Endothelial cell (in vitro differentiated cells): ENCODE measurements around the gene KLHL40. TPM values are rescaled to one million over a fixed set of nuclear protein-coding genes. Genes with fewer than 3 reads are reported as not detected.

Source experiments
- DNase-seq: peaks from one replicate; pipeline ENCODE4 v3.0.0; 2021; ENCODE audit warnings: low spot score
- H3K27ac Mint-ChIP-seq: one replicate; pipeline ENCODE4 v1.8.0; 2021; ENCODE audit warnings: mixed read lengths, inconsistent platforms; ENCODE audit not compliant: unreplicated experiment
- H3K27me3 Mint-ChIP-seq: one replicate; pipeline ENCODE4 v1.8.0; 2021; ENCODE audit warnings: mild to moderate bottlenecking, moderate library complexity, mixed read lengths, inconsistent platforms; ENCODE audit not compliant: unreplicated experiment
- H3K36me3 Mint-ChIP-seq: one replicate; pipeline ENCODE4 v1.8.0; 2021; ENCODE audit warnings: mild to moderate bottlenecking, low read depth, mixed read lengths, inconsistent platforms; ENCODE audit not compliant: unreplicated experiment
- H3K4me1 Mint-ChIP-seq: one replicate; pipeline ENCODE4 v1.8.0; 2021; ENCODE audit warnings: mild to moderate bottlenecking, mixed read lengths, inconsistent platforms; ENCODE audit not compliant: unreplicated experiment
- H3K4me3 Mint-ChIP-seq: one replicate; pipeline ENCODE4 v1.8.0; 2021; ENCODE audit warnings: mild to moderate bottlenecking, mixed read lengths, inconsistent platforms; ENCODE audit not compliant: unreplicated experiment
- H3K9me3 Mint-ChIP-seq: one replicate; pipeline ENCODE4 v1.8.0; 2021; ENCODE audit warnings: mixed read lengths, inconsistent platforms; ENCODE audit not compliant: unreplicated experiment
- CTCF ChIP-seq: fragments of 200-600 bp; sonication (generic); IDR thresholded peaks from one replicate; pipeline ENCODE4 v1.5.0; 2021; ENCODE audit warnings: antibody characterized with exemption; ENCODE audit not compliant: unreplicated experiment
- total RNA-seq: library from RNA; stranded (reverse); fragmentation: NEBNext Ultra II Directional; extraction: Animal tissue kit (Norgen Biotek cat#: 25700); gene quantifications from one replicate; pipeline ENCODE4 v1.2.1, GENCODE V29; 2021; ENCODE audit not compliant: unreplicated experiment

The KLHL40 gene
- total RNA-seq, 1 donor from 2014 or later = not detected

GRCh38 chr3:42698911-42699230, 13.5 kb downstream of the KLHL40 start:
- no peak overlapping the region for H3K27ac Mint-ChIP-seq
- no peak for TF ChIP-seq CTCF
- H3K36me3 Mint-ChIP-seq = no peaks in the 10 kb centered on the region
- DNase-seq = no peak
- H3K4me1 Mint-ChIP-seq = no peaks in the 10 kb centered on the region
- no peaks in the 10 kb centered on the region for H3K9me3 Mint-ChIP-seq
- H3K27me3 Mint-ChIP-seq = peaks cover 13% of the 10 kb centered on the region
- no peak overlapping the region for H3K4me3 Mint-ChIP-seq

- Mint-ChIP-seq H3K36me3 (no peaks in the 10 kb centered on the region), H3K27ac (no peak overlapping the region), H3K4me3 (no peak overlapping the region), H3K27me3 (peaks cover 13% of the 10 kb centered on the region), H3K4me1 (no peaks in the 10 kb centered on the region), H3K9me3 (no peaks in the 10 kb centered on the region)
- DNase-seq = no peak
- no peak for TF ChIP-seq CTCF
Measured at GRCh38 chr3:42699511-42699971, 14.2 kb downstream of the KLHL40 start.

- Mint-ChIP-seq H3K27ac (peak overlapping the region; percentile 44), H3K27me3 (peaks cover 13% of the 10 kb centered on the region), H3K4me3 (no peak overlapping the region), H3K4me1 (no peaks in the 10 kb centered on the region), H3K9me3 (no peaks in the 10 kb centered on the region), H3K36me3 (no peaks in the 10 kb centered on the region)
- no peak for DNase-seq
- TF ChIP-seq CTCF = no peak
Measured at GRCh38 chr3:42700366-42701288, 15.3 kb downstream of the KLHL40 start.

- DNase-seq = peak; percentile 75
- no peaks in the 10 kb centered on the region for H3K9me3 Mint-ChIP-seq
- H3K36me3 Mint-ChIP-seq = no peaks in the 10 kb centered on the region
- H3K4me1 Mint-ChIP-seq = no peaks in the 10 kb centered on the region
- H3K4me3 Mint-ChIP-seq = no peak overlapping the region
- H3K27me3 Mint-ChIP-seq = peaks cover 15% of the 10 kb centered on the region
- no peak for TF ChIP-seq CTCF
- H3K27ac Mint-ChIP-seq = no peak overlapping the region
Measured at GRCh38 chr3:42701371-42702065, 16.2 kb downstream of the KLHL40 start.
